GM19372 (cell line): ENCODE data around the gene KLHDC10.
"Not testable (repeated sequence)": the region's sequence is repeated elsewhere in the genome, so short reads cannot be mapped to it uniquely, and the experiment has no call there.

Experiments used
- ATAC-seq: cut with Tn5 transposase; IDR thresholded peaks from one replicate; pipeline ENCODE4 v1.9.1; 2021; ENCODE audit warnings: mild to moderate bottlenecking, low read depth, moderate library complexity; ENCODE audit not compliant: unreplicated experiment

Gene KLHDC10

DNA sequence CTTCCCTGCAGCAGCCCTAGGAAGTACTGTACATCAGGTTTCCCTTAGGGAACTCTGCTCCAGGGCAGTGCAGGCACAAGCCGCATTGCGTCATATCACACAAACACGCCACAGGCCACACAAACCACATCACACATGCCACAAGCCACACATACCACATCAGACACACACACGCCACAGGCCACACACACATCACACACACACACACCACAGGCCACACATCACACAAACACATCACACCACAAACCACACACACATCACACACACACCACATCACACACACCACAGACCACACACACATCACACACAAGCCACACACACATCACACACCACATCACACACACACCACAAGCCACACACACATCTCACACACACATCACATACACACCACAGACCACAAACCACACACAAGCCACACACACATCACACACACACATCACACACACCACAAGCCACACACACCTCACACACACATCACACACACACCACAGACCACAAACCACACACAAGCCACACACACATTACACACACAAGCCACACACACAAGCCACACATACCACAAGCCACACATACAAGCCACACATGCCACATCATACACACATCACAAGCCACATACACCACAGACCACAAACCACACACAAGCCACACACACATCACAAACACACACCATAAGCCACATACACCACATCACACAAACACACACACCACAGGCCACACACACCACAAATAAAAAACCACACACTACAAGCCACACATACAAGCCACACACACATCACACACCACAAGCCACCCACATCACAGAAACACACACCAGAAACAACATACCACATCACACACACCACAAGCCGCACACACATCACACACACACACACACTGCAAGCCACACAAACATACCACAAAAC, 81.5 kb downstream of the KLHDC10 start:
- ATAC-seq: no peak

- no peak for ATAC-seq
Observed at GRCh38 chr7:130152493-130153210, 82.3 kb downstream of the KLHDC10 start.

- no peak for ATAC-seq
Observed at GRCh38 chr7:130153211-130153908, 83.0 kb downstream of the KLHDC10 start.

GRCh38 chr7:130154131-130154500, 83.8 kb downstream of the KLHDC10 start:
- ATAC-seq: no peak

DNA sequence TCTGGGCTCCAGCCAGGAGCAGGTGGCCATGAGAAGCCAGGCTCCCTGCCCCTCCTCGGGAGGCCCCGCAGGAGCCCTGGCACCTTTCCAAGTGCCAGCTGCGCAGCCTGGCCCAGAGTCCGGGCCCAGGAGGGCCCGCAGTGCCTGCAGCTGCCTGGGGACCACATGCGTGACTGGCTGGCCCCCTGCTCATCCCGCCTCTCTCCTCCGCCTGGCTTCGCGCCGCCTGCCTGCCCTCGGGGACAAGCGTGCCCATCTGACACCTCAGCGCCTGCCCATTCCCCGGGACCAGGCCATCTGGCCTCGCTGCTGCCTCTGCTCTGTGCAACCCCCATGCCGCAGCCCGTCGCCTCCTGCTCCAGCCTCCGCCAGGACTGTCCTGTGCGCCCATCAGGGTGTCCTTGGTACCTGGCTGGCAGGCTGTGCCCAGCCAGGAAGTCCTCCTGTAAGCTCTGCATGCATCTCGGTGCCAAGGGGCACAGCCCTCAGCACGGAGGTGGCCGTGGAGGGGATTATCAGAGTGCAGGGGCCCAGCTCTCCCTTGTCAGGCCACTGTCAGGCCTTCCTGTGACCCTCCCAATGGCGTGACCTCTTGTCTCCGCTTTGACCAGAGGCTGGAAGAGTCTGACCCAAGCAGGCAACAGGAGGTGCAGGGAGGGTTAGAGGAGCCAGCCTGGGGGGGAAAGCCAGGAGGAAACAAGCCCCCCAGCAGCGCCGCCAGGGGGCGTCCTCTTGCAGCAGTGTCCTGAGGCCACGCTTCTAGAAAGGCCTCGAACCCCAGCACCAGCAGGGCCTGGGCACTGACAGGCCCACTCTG, 84.4 kb downstream of the KLHDC10 start:
- ATAC-seq: no peak

DNA sequence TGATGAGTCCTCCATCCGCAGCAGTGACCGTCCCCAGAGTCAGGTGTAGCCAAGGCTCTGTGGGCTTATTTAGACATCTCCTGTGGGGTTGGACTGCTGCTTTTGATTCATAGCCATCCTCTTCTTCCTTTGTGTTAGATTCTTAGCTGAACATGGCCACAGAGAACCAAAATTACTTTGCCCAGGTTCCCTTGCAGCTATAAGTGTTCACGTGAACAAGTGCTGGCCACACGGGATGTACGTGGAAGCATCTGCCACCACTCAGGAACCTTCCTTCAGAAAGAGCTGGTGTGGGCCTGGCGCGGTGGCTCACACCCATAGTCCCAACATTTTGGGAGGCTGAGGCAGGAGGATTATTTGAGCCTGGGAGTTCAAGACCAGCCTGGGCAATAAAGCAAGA, 85.8 kb downstream of the KLHDC10 start:
- no peak for ATAC-seq

DNA sequence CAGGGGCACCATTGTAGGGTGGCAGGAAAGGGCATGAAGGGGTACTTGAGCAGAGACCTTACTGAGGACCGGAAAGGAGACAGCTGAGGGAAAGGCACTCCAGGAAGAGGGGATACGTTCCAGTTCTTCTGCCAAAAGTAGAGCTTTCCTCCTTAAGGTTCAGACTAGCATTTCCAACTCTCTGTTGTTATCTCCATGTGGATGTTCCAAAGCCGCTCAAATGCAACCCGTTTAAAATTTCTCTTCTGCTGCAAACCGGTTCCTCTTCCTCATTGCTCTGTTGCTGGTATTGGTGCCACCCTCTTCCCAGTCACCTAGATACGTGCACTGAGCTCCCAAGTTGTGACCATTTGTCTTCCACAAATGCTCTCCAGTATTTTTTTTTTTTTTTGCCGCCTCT, 87.4 kb downstream of the KLHDC10 start:
- ATAC-seq: no peak

DNA sequence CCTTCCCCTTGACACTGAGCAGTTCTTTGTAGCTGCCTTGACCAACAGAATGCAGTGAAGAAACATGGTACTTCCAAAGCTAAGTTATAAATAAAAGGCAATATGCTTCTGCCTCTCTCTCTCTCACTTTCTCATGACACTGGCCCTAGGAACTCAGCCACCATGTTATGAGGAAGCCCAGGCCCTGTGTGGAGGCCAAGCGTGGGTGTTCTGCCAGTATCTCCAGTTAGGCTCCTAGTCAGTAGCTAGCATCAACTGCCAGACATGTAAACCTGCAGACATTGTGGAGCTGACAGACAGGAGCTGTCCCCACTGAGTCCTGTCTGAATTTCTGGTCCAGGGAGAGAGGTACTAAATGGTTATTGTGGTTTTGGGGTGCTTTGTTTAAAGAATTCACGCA, 89.7 kb downstream of the KLHDC10 start:
- no peak for ATAC-seq

DNA sequence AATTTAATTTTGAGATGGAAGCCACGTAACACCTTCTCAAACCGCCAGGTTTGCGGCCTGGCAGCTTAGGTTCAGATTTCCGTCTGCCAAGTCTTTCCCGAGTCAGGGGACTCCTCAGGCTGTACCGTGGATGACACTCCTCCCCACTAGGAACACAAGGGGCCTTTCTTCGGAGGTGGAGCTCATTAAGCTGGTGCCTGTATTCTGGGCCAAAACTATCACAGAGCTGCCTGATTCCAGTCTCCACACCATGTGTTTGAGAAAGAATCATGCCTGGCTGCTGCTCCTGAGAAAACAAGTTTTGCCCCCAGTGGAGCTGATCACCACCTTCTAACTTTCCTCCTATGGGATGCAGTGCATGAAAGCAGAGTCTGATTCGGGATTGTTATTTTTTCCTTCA, 90.1 kb downstream of the KLHDC10 start:
- no peak for ATAC-seq

- ATAC-seq: no peak
Observed at GRCh38 chr7:130162196-130162595, 91.9 kb downstream of the KLHDC10 start.

DNA sequence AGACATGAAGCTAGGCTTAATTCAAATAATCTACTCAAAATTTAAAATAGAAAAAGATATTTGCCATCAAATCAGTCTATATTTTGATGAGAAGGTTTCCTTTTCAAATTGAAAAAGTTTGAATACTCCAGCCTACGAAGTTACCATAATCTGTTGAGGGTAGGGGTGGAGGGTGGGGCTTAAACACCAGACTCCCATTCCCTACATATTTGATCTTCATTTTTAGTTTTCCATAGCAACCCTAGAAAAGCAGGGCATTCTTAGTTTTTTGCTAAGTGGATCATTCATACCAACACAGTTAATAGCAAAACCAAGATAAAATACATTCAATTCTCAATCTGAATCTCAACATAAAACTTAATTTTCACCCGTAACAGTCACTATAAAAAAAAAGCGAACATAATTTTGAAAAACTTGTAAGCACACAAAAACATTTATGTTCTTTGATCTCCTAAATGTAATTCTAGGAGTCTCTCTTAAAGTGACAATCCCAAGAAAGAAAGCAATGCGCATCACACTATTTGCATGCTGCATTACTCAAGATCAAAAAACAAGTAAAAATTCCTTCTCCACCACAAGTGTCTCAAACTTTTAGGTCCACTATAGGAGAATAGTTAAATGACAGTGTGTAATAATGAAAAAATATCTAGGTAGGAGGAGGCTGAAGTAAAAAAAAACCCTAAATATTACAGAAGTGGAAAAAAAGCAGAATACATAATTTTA, 104.1 kb downstream of the KLHDC10 start:
- no peak for ATAC-seq

- no peak for ATAC-seq
Observed at GRCh38 chr7:130178251-130178650, 107.9 kb downstream of the KLHDC10 start.

GRCh38 chr7:130179631-130180030, 109.3 kb downstream of the KLHDC10 start:
- no peak for ATAC-seq

DNA sequence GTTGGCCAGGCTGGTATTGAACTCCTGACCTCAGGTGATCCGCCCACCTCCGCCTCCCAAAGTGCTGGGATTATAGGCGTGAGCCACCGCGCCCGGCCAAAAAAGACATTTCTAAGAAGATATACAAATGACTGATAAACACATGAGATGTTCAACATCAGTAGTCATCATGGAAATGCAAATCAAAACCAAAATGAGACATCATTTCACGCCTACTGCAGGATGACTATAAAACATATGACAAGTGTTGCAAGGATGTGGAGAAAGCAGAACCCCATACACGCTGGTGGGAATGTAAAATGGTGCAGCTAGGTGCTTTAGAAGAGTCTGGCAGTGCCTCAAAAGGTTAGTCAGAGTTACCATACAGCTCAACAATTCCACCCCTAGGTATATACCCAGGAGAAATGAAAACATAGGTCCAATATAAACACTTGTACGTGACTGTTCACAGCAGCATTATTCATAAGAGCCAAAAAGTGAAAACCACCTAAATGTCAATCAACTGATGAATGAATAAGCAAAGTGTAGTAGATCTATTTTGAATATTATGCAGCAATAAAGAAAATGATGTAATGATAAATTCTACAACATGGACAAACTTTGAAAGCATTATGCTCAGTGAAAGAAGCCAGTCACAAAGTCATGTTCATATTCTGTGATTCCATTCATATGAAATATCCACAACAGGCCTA, 110.4 kb downstream of the KLHDC10 start:
- no peak for ATAC-seq

- no peak for ATAC-seq
Observed at GRCh38 chr7:130181263-130181605, 110.9 kb downstream of the KLHDC10 start.

DNA sequence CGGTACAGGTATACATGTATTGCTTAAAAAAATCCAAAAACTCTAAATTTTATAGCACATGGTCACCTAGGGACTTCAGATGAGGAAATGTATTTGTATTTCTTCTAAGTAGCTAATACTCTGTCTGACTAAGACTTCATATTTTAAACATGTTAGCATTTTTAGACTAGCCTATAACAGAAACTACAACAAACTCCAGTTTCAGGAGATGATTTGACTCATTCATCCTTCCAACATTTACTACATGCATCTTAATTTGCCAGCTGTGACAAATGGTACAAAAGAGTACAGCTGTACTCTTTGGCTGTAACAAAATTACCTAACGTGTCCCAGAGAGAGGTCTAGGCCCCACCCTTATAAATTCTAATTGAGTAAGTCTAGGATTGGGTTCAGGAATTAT, 112.7 kb downstream of the KLHDC10 start:
- ATAC-seq: no peak

DNA sequence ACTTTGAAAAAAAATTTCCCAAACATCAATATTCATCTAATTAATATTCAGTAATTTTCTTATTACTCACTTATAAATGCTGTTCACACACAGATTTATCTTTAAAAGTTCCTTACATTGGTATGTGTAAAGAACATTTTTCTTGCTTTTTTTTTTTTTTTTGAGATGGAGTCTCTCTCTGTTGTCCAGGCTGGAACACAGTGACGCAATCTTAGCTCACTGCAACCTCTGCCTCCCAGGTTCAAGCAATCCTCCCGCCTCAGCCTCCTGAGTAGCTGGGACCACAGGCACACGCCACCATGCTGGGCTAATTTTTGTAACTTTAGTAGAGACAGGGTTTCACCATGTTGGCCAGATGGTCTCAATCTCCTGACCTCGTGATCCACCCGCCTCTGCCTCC, 114.0 kb downstream of the KLHDC10 start:
- ATAC-seq: not testable (repeated sequence)
